ENCODE measurements around the gene ALDH16A1. TPM values are rescaled to one million over a fixed set of nuclear protein-coding genes. Genes with fewer than 3 reads are reported as not detected.

Gene ALDH16A1
- total and polyA plus RNA-seq, 2 donors (not counting 1 experiment from before 2014, with no cell fraction given), result 65.8 to 105 TPM

DNA sequence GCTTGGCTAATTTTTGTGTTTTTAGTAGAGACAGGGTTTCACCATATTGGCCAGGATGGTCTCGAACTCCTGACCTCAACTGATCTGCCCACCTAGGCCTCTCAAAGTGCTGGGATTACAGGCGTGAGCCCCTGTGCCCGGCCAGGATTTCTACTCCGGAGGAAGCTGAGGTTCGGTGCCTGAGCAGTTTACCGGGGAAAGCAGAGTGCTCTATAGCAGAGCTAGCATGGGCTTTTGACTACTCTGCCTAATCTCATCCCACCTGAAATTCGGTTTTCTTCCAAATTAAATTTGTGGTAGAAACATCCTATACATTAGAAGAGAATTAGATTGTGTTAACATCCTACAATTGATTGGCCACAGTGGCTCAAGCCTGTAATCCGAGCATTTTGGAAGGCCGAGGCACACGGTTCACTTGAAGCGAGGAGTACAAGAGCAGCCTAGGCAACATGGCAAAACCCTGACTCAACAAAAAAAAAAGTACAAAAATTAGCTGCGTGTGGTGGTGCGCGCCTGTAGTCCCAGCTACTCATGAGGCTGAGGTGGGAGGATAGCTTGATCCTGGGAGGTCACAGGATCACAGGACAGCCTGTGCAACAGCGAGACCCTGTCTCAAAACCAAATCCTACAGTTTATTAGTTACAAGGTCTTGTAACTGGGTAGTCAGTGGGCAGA lies 36.0 kb downstream of the ALDH16A1 start:
- POLR2A ChIA-PET, result interaction anchor here (0.6 to 1.7 kb wide), 5 partner anchors 10 to 221 kb away, joined by 3 to 10 read pairs (median 4); partner anchors contain the start of genes FLT3LG and SCAF1
- peaks cover 17 to 36% of the 10 kb centered on the region in 2 donors for H3K4me1 ChIP-seq (ENCODE audit: control insufficient read depth in 2 of 2, insufficient read depth in 2 of 2, low read length in 2 of 2)
- intact Hi-C loops (cut with micrococcal nuclease), result no loop called here

More for the DNA sequence above, 36.0 kb downstream of the ALDH16A1 start:
- 25% methylated on average over 9 of the region's 15 CpGs for WGBS (ENCODE audit: insufficient coverage)
- Histone ChIP-seq H3K79me2 (ENCODE audit: control insufficient read depth, insufficient read depth, low read length) (peaks cover 40% of the 10 kb centered on the region), H3K27me3 (replicated peaks in 1 of 4; ENCODE audit: control extremely low read depth in 1 of 4, control insufficient read depth in 3 of 4, insufficient read depth in 4 of 4, low read length in 3 of 4) (no peaks in the 10 kb centered on the region), H3K27ac (ENCODE audit: low read length in 2 of 2) (peak overlapping the region; percentile 91 to 97), H3K4me3 (ENCODE audit: control extremely low read depth in 1 of 5, extremely low read depth in 1 of 5, insufficient read depth in 1 of 5, low read depth in 2 of 5, low read length in 4 of 5) (peak overlapping the region; percentile 92 to 100 (median 97)), H3K9me3 (ENCODE audit: control extremely low read depth in 1 of 3, control insufficient read depth in 2 of 3, insufficient read depth in 1 of 3, low read length in 2 of 3) (peaks cover 0 to 1% (median 0%) of the 10 kb centered on the region in 3 donors), H3K4me2 (replicated peaks; ENCODE audit: low read depth, low read length, poor library complexity, severe bottlenecking) (peak overlapping the region; percentile 93), H3K9ac (ENCODE audit: low read length) (peak overlapping the region; percentile 100), H3K36me3 (replicated peaks in 1 of 2; ENCODE audit: control extremely low read depth in 1 of 2, control insufficient read depth in 1 of 2, extremely low read depth in 1 of 2, insufficient read depth in 2 of 2, low read length in 1 of 2) (peaks cover 10 to 44% of the 10 kb centered on the region in 2 experiments), H2AFZ (ENCODE audit: insufficient read depth, low read depth, low read length, poor library complexity, severe bottlenecking) (no peak overlapping the region), H4K20me1 (ENCODE audit: control insufficient read depth, insufficient read depth, low read length, poor library complexity, severe bottlenecking) (peaks cover 45% of the 10 kb centered on the region)
- TF ChIP-seq EZH2 (IDR thresholded peaks at IDR 0.05; ENCODE audit: borderline replicate concordance, insufficient read depth, low read depth, low read length, poor library complexity, severe bottlenecking), result no peak
- TF ChIP-seq, protein P1, sequence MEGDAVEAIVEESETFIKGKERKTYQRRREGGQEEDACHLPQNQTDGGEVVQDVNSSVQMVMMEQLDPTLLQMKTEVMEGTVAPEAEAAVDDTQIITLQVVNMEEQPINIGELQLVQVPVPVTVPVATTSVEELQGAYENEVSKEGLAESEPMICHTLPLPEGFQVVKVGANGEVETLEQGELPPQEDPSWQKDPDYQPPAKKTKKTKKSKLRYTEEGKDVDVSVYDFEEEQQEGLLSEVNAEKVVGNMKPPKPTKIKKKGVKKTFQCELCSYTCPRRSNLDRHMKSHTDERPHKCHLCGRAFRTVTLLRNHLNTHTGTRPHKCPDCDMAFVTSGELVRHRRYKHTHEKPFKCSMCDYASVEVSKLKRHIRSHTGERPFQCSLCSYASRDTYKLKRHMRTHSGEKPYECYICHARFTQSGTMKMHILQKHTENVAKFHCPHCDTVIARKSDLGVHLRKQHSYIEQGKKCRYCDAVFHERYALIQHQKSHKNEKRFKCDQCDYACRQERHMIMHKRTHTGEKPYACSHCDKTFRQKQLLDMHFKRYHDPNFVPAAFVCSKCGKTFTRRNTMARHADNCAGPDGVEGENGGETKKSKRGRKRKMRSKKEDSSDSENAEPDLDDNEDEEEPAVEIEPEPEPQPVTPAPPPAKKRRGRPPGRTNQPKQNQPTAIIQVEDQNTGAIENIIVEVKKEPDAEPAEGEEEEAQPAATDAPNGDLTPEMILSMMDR (IDR thresholded peaks at IDR 0.05), result no peak
- Mint-ChIP-seq H3K27ac (peak overlapping the region; percentile 97), H3K9me3 (ENCODE audit: insufficient read depth) (no peaks in the 10 kb centered on the region), H3K27me3 (no peaks in the 10 kb centered on the region), H3K4me1 (peaks cover 49% of the 10 kb centered on the region), H3K4me3 (peak overlapping the region; percentile 99)
- DNase-seq (no peak), ATAC-seq (ENCODE audit: low read depth) (no peak)
- CTCF ChIA-PET, result interaction anchor here (0.6 to 1.8 kb wide), 4 partner anchors 10 to 171 kb away, joined by 3 to 5 read pairs (median 4); no protein-coding TSS in a partner anchor

All from B cell (primary cell).